HG02840 (cell line): ENCODE measurements around the gene FAM228B.
"Not testable (repeated sequence)": the region's sequence is repeated elsewhere in the genome, so short reads cannot be mapped to it uniquely, and the experiment has no call there.

Source experiments
- ATAC-seq: cut with Tn5 transposase; IDR thresholded peaks from one replicate; pipeline ENCODE4 v1.9.1; 2021; ENCODE audit warnings: mild to moderate bottlenecking, moderate library complexity, moderate number of reproducible peaks; ENCODE audit not compliant: unreplicated experiment, low FRiP score

FAM228B gene

GRCh38 chr2:24123195-24123921 is at the start of gene FAM228B, which contains the start of gene PFN4:
Gene FAM228B, plus strand, starts transcription at chr2:24123469. Its CDS starts 893 bp downstream, at chr2:24124362.
Gene PFN4, minus strand, starts transcription at chr2:24123334. Its CDS starts 799 bp downstream, at chr2:24122535.
- ATAC-seq: peak; percentile 90

GRCh38 chr2:24073816-24074215 is 49.5 kb upstream of the FAM228B start:
- no peak for ATAC-seq

GRCh38 chr2:24075259-24075658 is 48.0 kb upstream of the FAM228B start:
- ATAC-seq: no peak

- ATAC-seq: peak; percentile 96
Measured at GRCh38 chr2:24075915-24076848, 47.1 kb upstream of the FAM228B start, which contains the start of gene SF3B6. Gene SF3B6, minus strand, starts transcription at chr2:24076326. Its CDS starts 97 bp downstream, at chr2:24076229.

- ATAC-seq: no peak
Measured at GRCh38 chr2:24076849-24077534, 46.3 kb upstream of the FAM228B start.

- ATAC-seq: no peak
Measured at GRCh38 chr2:24077535-24077877, 45.8 kb upstream of the FAM228B start.

- ATAC-seq: no peak
Measured at GRCh38 chr2:24077879-24078278, 45.4 kb upstream of the FAM228B start.

GRCh38 chr2:24080701-24081100 is 42.6 kb upstream of the FAM228B start:
- no peak for ATAC-seq

GRCh38 chr2:24082787-24083566 is 40.3 kb upstream of the FAM228B start:
- no peak for ATAC-seq

- ATAC-seq: peak; percentile 58
Measured at GRCh38 chr2:24083567-24084385, 39.5 kb upstream of the FAM228B start.

GRCh38 chr2:24084386-24085199 is 38.7 kb upstream of the FAM228B start, which contains the start of gene TP53I3:
Gene TP53I3, minus strand, starts transcription at chr2:24084834. Its CDS starts 508 bp downstream, at chr2:24084326.
- peak; percentile 81 for ATAC-seq

- ATAC-seq: no peak
Measured at GRCh38 chr2:24085200-24085489, 38.1 kb upstream of the FAM228B start.

GRCh38 chr2:24086241-24086640 is 37.0 kb upstream of the FAM228B start:
- no peak for ATAC-seq

- no peak for ATAC-seq
Measured at GRCh38 chr2:24087032-24087431, 36.2 kb upstream of the FAM228B start.

- no peak for ATAC-seq
Measured at GRCh38 chr2:24088821-24089359, 34.4 kb upstream of the FAM228B start.

GRCh38 chr2:24093270-24093669 is 30.0 kb upstream of the FAM228B start:
- ATAC-seq: not testable (repeated sequence)

- ATAC-seq: not testable (repeated sequence)
Measured at GRCh38 chr2:24095171-24095677, 28.0 kb upstream of the FAM228B start.

GRCh38 chr2:24100732-24101131 is 22.5 kb upstream of the FAM228B start:
- not testable (repeated sequence) for ATAC-seq
